SK-N-MC (cell line): ENCODE data around the gene OTUD5.

ENCODE experiments used
- EZH2 ChIP-seq: fragments of 200-600 bp; sonication (generic); IDR thresholded peaks from one replicate; pipeline ENCODE4 v1.6.1; 2017; ENCODE audit warnings: antibody characterized with exemption
- POLR2AphosphoS5 ChIP-seq: IDR thresholded peaks from 2 replicates; pipeline ENCODE4 v1.6.1; 2012; ENCODE audit warnings: mild to moderate bottlenecking, low read depth, low read length, borderline replicate concordance

- no peak for TF ChIP-seq POLR2AphosphoS5
- TF ChIP-seq EZH2 = no peak
These were observed 8.6 kb upstream of the OTUD5 start for GRCh38 chrX:48965959-48966358.
